Measurements from ENCODE around the gene SDK2.

DNA sequence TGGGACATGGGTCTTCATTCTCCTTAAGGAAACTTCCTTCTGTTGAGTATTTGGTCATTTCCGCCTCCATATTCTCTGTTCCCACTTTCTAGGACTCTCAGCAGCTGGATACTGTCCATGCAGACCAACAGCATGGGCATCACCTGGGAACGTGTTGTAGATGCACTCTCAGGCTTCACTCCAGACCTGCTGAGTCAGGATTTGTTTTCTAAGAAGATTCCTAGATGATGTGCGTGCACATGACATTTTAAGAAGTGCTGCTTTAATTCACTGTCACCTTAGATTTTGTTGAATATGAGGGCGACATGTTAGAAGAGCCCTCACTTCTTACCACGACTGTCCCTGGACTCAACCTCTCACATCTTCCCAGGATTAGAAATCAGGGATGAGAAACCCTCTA lies 10.0 kb upstream of the SDK2 start:
- TF ChIP-seq, protein P1, sequence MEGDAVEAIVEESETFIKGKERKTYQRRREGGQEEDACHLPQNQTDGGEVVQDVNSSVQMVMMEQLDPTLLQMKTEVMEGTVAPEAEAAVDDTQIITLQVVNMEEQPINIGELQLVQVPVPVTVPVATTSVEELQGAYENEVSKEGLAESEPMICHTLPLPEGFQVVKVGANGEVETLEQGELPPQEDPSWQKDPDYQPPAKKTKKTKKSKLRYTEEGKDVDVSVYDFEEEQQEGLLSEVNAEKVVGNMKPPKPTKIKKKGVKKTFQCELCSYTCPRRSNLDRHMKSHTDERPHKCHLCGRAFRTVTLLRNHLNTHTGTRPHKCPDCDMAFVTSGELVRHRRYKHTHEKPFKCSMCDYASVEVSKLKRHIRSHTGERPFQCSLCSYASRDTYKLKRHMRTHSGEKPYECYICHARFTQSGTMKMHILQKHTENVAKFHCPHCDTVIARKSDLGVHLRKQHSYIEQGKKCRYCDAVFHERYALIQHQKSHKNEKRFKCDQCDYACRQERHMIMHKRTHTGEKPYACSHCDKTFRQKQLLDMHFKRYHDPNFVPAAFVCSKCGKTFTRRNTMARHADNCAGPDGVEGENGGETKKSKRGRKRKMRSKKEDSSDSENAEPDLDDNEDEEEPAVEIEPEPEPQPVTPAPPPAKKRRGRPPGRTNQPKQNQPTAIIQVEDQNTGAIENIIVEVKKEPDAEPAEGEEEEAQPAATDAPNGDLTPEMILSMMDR (IDR thresholded peaks at IDR 0.05; ENCODE audit: poor library complexity), result no peak
- no peak for TF ChIP-seq EZH2phosphoT487 (IDR thresholded peaks at IDR 0.05; ENCODE audit: low read depth, severe bottlenecking, unreplicated experiment)
- no peak for TF ChIP-seq EZH2 (IDR thresholded peaks at IDR 0.05; ENCODE audit: borderline replicate concordance)

All from hepatocyte (in vitro differentiated cells).